GM21367 (cell line): ENCODE data around the gene AK1.
A peak's percentile ranks its signal among the peaks of the same experiment; 100 is the strongest.

Source experiments
- ATAC-seq: cut with Tn5 transposase; IDR thresholded peaks from one replicate; pipeline ENCODE4 v1.9.1; 2021; ENCODE audit not compliant: unreplicated experiment

AK1 gene

DNA sequence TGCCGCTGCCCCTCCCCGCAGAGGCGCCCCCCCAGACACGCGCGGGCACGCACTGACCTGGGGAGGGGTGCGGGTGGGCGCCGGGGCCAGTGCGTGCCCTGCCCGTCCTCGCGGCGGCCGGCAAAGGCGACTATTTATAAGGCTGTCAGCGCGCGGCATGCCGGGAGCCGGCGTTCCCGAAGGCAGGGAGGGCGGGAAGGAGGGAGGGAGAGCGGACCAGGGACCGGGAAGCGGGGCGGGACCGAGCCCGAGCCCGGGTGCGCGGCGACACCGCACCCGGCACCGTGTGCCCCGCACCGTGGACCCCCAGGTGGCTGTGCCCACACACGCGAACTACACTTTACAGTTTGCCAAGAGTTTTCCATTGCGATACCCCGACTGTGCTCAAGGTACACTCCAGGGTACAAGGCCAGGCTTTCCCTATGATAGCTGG, at the start of gene AK1:
Gene AK1 (minus strand): TSS at position 110 of the 433 bp plus-strand sequence. CDS start 3,058 bp downstream, outside the sequence.
- ATAC-seq: no peak

DNA sequence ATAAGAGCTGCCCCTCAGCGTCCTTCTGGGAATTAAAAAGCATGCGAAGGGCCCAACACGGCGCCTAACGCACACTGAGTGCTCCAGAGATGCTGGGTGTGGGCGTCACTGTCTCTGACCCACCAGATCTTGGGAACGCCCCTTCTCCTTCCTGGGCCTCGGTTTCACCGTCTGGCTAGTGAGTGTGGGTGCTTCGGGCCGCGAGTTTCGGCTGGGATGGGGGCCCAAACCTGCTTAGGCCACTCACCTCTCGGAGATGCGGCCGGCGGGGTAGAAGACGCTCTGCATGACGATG, 49.4 kb upstream of the AK1 start:
- no peak for ATAC-seq

- ATAC-seq: no peak
Measured at GRCh38 chr9:127925959-127926905, 48.8 kb upstream of the AK1 start.

DNA sequence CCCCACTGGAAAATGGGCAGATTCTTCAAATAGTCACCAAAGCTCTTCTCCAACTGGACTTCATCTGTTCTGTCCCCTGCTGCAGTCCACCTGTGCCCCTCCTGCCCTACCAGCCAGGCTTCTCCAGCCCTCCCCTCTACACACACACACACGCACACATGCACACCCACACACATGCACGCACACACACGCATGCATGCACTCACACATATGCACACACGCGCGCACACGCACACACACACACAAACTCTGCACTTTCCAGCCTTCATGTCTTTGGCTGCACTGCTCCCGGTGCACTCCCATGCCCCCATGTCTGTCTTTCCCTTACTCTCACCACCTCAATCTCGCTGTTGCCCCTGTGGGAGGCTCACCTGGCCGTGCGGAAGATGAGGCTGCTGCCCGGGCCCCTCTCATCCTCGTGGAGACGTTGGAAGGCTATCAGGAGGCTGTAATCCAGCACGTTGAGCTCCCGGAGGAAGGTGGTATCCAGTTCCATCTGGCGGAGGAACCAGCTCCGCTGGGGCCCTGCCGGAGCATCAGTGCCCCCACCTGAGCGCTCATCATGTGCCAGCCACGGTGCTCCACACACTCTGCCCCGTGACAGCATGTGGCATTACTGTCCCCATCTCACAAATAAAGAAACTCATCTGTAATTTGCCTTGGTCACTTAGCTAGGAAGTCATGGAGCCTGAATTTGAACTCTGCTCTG, 47.4 kb upstream of the AK1 start:
- no peak for ATAC-seq

- ATAC-seq: no peak
Measured at GRCh38 chr9:127923771-127924170, 46.3 kb upstream of the AK1 start.

GRCh38 chr9:127923046-127923445, 45.6 kb upstream of the AK1 start:
- no peak for ATAC-seq

- ATAC-seq: no peak
Measured at GRCh38 chr9:127921557-127922120, 44.2 kb upstream of the AK1 start.

DNA sequence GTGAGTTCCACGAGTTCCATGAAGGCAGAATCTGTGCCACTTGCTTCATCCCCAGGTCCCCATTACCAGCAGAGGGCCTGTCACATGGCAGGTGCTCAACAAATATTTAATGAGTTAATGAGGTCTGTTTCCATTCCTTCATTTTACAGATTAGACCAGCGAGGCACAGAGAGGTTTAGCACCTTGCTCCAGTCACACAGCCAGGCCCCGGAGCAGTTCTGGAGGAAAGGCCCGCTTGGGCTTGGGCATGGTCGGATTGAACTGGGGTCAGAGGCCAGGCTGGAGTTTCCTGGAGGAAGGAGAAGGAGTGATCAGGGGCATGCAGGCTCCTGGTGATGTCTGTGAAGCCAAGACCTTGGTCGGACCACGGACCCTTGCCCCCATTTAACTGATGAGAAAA, 43.3 kb upstream of the AK1 start:
- no peak for ATAC-seq

- no peak for ATAC-seq
Measured at GRCh38 chr9:127919253-127919815, 41.9 kb upstream of the AK1 start.

GRCh38 chr9:127918183-127919107, 41.0 kb upstream of the AK1 start:
- ATAC-seq: no peak

DNA sequence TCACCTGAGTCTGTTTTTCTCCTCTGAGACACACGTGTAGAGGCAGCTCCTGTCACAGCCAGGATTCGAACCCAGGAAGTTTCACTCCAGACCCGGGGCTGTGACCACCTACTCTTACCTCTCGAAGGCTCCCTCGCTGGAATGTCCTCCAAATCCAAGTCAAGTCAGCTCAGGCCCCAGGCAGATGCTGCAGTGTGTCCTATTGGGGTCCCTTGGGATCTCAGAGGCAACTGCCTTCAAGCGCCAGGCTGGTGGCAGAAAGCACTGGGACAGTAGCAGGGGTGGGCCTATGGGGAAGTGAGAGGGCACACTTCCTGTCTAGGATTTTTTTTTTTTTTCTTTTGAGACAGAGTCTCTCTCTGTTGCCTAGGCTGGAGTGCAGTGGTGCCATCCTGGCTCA, 40.1 kb upstream of the AK1 start:
- no peak for ATAC-seq

- ATAC-seq: peak; percentile 43
Measured at GRCh38 chr9:127916720-127917581, 39.5 kb upstream of the AK1 start, which contains the start of gene ST6GALNAC4. Gene ST6GALNAC4, minus strand, starts transcription at chr9:127917041. Its CDS starts 622 bp downstream, at chr9:127916419.

GRCh38 chr9:127915801-127916719, 38.6 kb upstream of the AK1 start:
- no peak for ATAC-seq

DNA sequence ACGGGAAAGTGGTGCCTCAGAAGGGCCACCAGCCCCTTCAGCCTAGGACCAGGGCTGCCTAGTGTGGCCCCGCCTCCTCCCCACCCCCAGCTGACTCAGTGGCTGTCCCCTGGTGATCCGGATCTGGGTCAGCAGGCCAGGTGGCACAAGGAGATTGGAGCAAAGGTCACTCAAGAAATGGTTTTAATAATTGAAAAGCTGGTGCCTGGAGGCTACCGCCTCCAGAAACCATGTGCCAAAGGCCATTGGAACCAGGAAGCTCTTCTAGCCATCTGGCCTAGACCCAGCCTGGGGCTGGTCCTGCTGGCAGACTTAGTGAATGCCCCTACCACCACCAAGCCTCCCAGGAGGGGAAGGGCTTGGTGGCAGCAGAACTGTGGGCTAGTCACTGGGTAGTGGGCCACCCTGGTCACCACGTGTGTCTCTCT, 37.9 kb upstream of the AK1 start:
- ATAC-seq: no peak

- ATAC-seq: no peak
Measured at GRCh38 chr9:127913682-127914081, 36.2 kb upstream of the AK1 start.

DNA sequence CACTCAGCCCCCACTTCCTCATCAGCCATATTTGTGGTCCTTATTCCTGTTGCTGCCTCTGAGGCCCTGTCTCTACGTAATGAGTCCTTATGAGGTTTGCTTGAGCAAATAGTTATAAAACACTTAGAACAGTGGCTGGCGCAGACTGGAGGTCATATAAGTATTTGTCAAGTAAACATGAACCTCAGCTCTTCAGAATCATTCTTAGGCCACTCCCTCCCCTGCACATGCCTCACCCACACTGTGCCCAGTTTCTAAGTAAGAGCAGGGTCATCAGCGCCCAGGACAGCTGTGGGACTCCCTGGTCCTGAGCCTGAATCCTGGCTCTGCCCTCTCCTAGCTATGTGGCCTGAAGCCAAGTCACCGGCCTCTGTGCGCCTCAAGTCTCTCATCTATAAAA, 35.4 kb upstream of the AK1 start:
- no peak for ATAC-seq

GRCh38 chr9:127912296-127912695, 34.8 kb upstream of the AK1 start:
- no peak for ATAC-seq

GRCh38 chr9:127910613-127911205, 33.2 kb upstream of the AK1 start:
- ATAC-seq: no peak
